ENCODE data around the gene ZFYVE21.

Gene ZFYVE21

DNA sequence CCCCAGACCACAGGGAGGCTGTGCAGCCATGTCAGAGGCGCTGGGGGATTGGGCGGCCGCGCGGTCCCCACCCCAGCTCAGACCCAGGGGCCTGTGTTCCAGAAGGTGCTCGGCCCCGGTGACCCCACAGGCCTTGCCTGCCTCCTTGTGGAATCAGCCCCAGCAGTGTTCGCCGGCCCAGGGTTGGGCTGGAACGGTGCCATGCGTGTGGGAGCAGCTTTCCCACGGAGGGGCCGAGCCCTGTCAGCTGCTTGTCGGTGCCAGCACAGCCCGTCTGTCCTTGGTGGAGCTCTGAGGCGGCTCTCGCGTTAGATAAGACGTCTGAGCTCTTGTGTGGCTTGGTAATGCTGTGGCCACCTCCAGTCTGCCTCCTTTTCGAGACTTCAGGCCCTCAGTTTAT lies 8.5 kb downstream of the ZFYVE21 start:
- Histone ChIP-seq H3K4me1 (no peaks in the 10 kb centered on the region), H3K4me2 (ENCODE audit: low read length) (no peak overlapping the region), H3K9me3 (ENCODE audit: control insufficient read depth, low read length) (no peaks in the 10 kb centered on the region), H2AFZ (no peak overlapping the region), H3K36me3 (ENCODE audit: control insufficient read depth, insufficient read depth, low read length) (no peaks in the 10 kb centered on the region), H3K27me3 (ENCODE audit: control insufficient read depth, insufficient read depth, low read length) (no peaks in the 10 kb centered on the region), H3K27ac (no peak overlapping the region), H3K79me2 (peaks cover 3% of the 10 kb centered on the region), H3K9ac (no peak overlapping the region), H3K4me3 (ENCODE audit: low read depth, low read length) (no peak overlapping the region)
- TF ChIP-seq, protein P1, sequence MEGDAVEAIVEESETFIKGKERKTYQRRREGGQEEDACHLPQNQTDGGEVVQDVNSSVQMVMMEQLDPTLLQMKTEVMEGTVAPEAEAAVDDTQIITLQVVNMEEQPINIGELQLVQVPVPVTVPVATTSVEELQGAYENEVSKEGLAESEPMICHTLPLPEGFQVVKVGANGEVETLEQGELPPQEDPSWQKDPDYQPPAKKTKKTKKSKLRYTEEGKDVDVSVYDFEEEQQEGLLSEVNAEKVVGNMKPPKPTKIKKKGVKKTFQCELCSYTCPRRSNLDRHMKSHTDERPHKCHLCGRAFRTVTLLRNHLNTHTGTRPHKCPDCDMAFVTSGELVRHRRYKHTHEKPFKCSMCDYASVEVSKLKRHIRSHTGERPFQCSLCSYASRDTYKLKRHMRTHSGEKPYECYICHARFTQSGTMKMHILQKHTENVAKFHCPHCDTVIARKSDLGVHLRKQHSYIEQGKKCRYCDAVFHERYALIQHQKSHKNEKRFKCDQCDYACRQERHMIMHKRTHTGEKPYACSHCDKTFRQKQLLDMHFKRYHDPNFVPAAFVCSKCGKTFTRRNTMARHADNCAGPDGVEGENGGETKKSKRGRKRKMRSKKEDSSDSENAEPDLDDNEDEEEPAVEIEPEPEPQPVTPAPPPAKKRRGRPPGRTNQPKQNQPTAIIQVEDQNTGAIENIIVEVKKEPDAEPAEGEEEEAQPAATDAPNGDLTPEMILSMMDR (IDR thresholded peaks at IDR 0.05) = no peak

DNA sequence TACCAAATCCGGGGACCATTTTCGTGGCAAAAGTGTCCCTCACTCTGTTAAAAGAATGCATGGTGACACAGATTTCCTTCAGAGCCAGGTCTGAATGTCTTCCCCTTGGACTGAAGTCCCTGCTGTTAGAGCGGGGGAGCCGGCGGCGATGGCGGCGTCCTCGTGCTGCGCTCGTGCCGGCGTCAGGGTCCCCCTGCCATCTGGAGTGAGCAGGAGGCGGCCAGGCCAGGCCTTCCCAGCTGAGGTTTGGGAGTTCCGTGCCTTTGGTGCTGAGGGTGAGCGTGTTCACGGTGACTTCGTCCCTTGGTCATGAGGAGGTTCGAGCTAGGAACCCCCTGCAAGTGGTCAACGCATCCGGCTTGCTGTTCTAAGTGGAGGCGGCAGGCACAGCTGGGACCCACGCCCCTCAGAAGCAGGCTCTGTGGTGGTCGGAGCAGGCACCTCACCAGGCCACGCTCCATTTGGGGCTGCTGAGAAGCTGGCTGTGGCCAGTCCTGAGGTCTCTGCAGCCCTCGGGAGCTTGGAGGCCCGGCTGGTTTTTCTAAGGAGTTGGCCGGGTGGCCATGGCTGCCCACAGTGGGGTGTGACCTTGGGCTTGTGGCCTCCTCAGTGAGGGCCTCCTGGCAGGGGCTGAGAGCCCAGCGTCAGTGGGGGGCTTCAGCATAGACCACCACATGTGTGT lies 9.5 kb downstream of the ZFYVE21 start:
- Histone ChIP-seq H3K27me3 (ENCODE audit: control insufficient read depth, insufficient read depth, low read length) (no peaks in the 10 kb centered on the region), H3K4me3 (ENCODE audit: low read depth, low read length) (no peak overlapping the region), H3K9ac (no peak overlapping the region), H3K4me2 (ENCODE audit: low read length) (no peak overlapping the region), H3K79me2 (peaks cover 2% of the 10 kb centered on the region), H3K27ac (no peak overlapping the region), H2AFZ (no peak overlapping the region), H3K36me3 (ENCODE audit: control insufficient read depth, insufficient read depth, low read length) (no peaks in the 10 kb centered on the region), H3K4me1 (peaks cover 5% of the 10 kb centered on the region), H3K9me3 (ENCODE audit: control insufficient read depth, low read length) (no peaks in the 10 kb centered on the region)
- TF ChIP-seq, protein P1 (IDR thresholded peaks at IDR 0.05) = no peak

DNA sequence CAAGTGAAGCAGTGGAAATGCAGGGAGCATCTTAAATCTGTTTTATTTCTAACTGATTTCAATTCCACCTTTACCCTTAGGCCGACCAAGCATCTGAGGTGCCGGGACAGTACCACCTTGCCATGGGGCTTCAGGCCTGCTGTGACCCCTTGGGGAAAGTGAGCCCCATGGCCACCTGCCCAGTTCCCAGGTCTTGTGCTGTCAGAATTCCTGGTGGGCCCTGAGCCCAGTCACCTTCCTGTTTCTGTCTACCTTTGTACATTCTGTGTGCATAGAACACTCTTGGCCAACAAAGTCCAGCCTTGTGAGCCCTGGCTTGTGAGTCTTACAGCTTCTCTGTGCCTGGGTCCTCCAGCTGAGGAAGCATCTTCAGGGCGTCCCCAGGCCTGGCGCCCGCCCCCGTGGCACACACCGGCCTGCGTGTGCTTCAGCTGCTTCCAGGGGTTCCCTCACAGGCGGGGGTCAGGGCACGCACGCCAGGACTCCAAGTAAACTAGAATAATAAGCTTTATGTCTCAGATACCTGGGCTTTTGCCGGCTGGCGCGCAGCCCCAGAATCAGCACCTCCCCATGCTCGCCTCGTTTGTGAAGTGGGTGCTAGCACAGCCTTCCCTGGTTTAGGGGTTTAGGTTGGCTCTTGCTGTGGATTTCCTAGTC lies 10.3 kb downstream of the ZFYVE21 start:
- Histone ChIP-seq H3K36me3 (ENCODE audit: control insufficient read depth, insufficient read depth, low read length) (no peaks in the 10 kb centered on the region), H3K4me1 (peaks cover 5% of the 10 kb centered on the region), H3K9ac (no peak overlapping the region), H3K27me3 (ENCODE audit: control insufficient read depth, insufficient read depth, low read length) (no peaks in the 10 kb centered on the region), H3K4me2 (ENCODE audit: low read length) (no peak overlapping the region), H3K27ac (no peak overlapping the region), H3K79me2 (no peaks in the 10 kb centered on the region), H3K4me3 (ENCODE audit: low read depth, low read length) (no peak overlapping the region), H2AFZ (no peak overlapping the region), H3K9me3 (ENCODE audit: control insufficient read depth, low read length) (no peaks in the 10 kb centered on the region)
- TF ChIP-seq, protein P1 (IDR thresholded peaks at IDR 0.05) = no peak

DNA sequence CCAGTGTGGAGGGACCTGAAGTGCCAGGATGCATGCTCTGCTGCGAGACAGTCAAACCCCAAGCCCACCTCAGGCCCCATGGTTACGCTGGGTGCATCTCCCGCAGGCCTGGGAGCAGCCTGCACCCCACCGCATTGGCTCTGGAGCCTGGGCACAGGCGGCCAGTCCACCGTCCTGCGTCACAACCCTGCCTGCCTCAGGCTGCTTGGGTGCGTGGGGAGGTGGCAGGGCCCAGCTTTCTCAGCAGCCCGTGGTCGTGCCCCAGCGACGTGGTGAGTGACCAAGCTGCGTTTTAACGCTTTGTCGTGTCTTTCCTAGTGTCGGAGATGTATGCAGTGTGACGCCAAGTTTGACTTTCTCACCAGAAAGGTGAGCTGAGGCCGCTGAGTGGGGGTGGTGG lies 10.9 kb downstream of the ZFYVE21 start:
- H3K9ac ChIP-seq = no peak overlapping the region
- no peak overlapping the region for H3K4me3 ChIP-seq (ENCODE audit: low read depth, low read length)
- no peak overlapping the region for H3K4me2 ChIP-seq (ENCODE audit: low read length)
- no peaks in the 10 kb centered on the region for H3K9me3 ChIP-seq (ENCODE audit: control insufficient read depth, low read length)
- H2AFZ ChIP-seq = no peak overlapping the region
- H3K27ac ChIP-seq = no peak overlapping the region
- no peaks in the 10 kb centered on the region for H3K36me3 ChIP-seq (ENCODE audit: control insufficient read depth, insufficient read depth, low read length)
- H3K27me3 ChIP-seq (ENCODE audit: control insufficient read depth, insufficient read depth, low read length) = no peaks in the 10 kb centered on the region
- TF ChIP-seq, protein P1 (IDR thresholded peaks at IDR 0.05) = no peak
- no peaks in the 10 kb centered on the region for H3K79me2 ChIP-seq
- H3K4me1 ChIP-seq = peaks cover 5% of the 10 kb centered on the region

All from parathyroid adenoma (tissue), 2 donors.